HG02938 (cell line): ENCODE data around the gene UBA1.

Experiments used
- ATAC-seq: cut with Tn5 transposase; IDR thresholded peaks from one replicate; pipeline ENCODE4 v1.9.1; 2021; ENCODE audit warnings: mild to moderate bottlenecking, moderate library complexity; ENCODE audit not compliant: unreplicated experiment

UBA1 gene

DNA sequence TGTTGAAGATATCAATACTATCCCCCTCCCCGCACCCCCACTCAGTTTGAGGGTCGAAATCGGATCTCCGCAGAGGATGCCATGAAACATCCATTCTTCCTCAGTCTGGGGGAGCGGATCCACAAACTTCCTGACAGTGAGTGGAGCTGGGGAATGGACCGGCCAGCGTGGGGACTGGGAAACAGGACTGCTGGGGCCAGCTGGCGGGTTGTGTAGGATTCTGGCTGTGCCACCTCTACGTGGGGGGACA is 33.6 kb downstream of the UBA1 start:
- ATAC-seq, result no peak

DNA sequence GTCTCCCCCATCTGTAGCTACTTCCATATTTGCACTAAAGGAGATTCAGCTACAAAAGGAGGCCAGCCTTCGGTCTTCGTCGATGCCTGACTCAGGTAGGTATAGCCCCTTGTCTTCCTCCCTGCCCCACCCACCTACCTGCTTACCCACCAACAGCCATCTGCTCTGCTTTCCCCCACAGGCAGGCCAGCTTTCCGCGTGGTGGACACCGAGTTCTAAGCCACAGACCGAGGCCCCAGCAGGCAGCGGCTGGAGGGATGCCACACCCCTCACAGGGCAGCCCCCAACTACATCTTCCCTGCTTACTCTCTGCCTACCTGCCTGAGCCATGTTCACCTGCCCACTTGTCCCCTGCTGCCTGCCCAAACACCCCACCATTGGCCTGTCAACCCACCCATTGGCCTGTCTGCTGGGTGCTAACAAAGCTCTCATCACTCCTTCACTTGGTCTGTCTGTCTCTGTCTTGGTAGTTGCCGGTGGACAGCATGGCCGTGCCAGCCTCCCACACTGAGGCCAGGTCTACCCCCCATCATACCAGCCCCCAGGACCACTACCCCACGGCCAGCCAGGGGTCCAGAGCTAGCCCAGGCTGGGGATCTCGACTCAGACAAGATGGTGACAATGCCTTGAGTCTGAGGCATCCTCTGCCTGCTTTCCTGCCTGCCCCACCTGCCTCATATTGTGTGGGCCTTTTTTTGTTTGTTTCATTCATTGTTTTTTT is 35.1 kb downstream of the UBA1 start:
- no peak for ATAC-seq

DNA sequence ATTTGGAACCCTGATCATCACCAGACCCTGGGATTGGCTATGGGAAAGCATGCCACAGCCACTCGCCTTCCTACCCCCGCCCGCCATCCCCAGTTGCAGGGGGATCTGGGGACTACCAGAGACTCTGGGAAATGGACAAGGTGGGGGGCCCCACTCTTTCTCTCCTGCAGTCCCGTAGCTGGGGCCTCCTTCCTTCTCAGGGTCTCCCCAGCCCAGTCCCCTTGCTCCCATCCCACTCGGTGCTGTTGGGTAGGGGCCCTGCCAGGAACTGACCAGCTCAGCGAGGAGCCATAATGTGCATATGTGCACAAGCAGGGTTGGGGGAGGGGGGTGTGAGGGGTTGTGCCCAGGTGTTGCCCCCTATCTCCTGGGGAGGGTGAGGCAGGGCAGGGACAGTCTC is 35.8 kb downstream of the UBA1 start:
- no peak for ATAC-seq

DNA sequence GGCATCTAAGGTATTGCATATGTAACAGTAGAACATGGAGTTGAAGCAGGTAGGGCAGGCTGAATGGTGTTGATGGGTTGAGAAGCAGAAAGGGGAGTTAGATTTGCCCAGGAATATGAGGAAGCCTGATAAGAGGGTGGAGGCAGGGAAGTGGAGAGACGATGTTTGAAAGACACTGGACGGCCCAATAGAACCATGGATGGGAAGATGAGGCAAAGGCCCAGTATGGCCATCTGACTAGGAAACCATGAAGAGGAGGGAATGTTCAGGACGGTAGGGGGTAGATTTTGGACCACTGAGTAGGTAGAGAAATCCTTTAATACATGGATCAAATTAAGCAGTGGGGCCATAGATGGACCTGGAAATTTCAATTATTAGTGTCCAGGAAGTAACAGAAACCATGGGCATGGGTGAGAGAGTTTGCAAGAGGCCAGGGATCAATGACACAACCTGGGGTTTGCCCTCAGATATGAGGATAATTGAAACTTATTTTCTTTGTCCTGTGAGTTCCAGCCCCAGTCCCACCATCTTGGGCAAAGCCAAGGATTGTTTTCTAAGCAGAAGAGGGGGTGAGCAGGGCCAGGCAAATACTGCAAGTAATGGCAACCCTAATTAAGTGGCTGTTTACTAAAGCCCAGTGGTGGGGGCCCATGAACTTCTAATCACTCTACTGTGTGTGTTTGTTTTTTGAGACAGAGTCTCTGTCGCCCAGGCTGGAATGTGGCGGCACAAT is 36.7 kb downstream of the UBA1 start:
- no peak for ATAC-seq

DNA sequence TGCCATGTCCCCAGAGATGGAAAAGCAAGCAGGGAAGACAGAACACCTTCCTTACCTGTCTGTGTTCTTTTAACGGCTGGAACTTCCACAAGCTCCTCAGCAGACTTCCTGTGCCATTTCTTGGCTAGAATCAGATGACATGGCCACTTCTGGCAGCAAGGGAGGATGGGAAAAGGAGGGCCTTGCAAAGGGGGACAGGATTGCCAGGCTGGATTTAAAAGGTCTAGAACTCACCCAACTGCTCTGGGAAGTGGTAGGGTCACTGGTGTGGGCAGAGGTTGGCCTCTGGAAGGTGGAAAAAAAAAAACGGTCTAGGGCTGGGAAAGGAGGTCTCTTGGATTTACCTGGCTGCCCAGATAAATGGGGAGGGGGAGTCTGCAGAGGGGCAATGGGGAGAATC is 37.5 kb downstream of the UBA1 start:
- no peak for ATAC-seq

DNA sequence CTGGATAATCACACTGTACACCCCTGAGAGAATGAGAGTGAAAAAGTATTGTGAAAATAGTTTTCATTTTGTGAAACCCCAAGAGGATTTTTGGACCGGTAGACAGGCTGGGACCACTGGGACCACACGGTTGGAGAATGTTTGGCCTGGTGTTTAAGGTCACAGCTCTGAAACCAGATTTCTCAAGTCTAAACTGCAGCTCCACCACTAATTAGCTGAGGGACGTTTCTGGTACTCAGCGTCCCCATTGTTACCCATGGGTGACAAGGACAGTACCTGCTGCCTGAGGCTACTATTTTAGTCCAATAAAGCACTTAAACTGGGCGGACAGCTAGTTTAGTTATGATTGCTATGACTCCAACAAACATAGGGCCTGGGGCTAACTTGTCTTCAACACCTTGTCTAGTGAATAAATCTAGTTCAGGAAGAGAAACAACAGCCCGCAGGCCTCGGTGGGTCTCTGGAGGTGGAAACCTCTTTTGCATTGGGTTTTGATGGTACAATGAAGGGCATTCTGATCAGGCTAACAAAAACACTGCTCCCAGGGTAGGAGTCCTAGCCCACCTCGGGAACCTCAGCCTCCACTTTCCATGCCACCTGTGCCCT is 38.7 kb downstream of the UBA1 start:
- no peak for ATAC-seq

DNA sequence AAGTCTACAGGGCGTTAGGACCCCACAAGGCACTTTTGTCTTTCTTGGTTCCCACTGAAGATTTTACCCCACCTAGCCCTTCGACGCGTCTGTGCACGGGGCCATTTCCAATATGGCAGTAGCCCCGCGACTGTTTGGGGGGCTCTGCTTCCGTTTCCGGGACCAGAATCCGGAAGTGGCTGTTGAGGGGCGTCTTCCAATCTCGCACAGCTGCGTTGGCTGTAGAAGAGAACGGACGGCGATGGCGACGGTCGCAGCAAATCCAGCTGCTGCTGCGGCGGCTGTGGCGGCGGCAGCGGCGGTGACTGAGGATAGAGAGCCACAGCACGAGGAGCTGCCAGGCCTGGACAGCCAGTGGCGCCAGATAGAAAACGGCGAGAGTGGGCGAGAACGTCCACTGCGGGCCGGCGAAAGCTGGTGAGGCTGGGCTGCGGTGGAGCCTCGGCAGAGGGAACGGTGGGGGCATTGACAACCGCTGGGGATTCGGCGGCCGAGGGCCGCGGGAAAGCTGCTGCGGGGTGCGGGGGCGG is 39.2 kb downstream of the UBA1 start, which contains the start of gene USP11:
Gene USP11 (plus strand): TSS at position 207 of the 530 bp plus-strand sequence. CDS start 35 bp downstream, at position 242.
- ATAC-seq, result peak; percentile 25

DNA sequence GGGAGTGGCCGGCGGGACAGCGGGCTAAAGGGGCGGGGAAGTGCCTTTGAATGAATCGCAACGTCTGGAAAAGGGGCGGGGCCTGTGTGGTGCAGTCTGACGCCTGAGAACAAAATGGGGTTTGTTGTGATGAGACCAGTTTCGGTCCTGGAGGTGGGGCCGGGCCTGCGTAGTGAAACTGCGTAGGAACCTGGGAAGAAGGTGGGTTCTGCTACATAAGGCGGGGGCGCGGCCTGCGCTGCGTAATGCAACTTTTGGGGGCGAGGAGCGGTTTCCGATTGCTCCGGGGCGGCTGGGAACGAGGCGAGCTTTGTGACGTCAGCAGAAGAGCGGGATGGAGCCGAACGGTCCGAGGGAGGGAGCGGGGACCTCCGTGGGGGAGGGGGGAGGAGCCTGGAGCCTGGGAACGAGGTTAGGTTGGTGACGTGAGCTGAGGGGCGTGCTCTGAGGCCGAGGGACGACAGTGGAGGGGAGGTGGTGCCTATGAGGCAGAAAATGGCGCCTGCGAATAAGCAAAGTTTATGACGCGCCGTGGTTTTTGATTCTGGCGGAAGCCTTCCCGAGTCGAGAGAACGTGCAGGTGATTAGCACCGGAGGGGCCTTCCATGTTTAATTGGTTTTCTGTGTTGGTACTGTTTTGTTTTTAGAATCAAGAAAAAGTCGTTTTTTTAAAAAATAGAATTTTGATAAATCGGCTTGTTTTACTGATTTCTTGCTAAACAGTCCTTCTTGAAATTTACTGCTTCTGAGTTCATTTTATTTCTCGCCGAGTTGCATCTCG is 39.9 kb downstream of the UBA1 start:
- ATAC-seq, result peak; percentile 84

DNA sequence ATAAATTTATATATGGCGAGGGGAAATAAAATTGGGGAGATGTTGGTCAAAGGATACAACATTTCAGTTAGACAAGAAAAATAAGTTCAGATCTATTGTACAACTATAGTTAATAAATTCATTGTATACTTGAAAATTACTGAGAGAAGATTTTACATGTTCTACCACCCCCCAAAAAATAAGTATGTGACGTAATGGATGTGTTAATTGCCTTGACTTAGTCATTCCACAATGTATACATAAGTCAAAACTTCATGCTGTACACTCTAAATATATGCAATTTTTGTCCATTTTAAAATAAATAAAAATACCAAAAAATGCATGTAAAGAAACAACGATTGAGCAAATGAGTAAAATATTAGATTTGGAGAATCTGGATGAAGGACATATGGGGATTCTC is 41.0 kb downstream of the UBA1 start:
- ATAC-seq, result no peak

DNA sequence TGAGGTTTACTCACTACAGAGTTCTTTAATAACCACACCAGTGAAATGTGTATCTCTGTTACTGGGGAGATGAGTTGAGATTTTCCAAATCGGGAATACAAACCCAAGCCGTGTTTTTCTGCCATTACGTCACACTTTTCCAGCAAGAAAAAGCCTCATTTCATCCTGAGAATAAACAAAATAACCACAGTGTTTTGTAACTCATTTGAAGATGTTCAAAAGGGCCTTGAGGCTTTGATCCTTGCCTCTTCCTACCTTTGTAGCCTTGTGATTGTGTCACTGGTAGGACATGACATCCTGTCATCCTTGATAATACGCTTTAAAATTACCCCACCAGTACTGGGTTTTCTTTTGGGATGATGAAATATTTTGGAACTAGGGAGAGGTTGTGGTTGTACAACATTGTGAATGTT is 42.1 kb downstream of the UBA1 start:
- no peak for ATAC-seq

DNA sequence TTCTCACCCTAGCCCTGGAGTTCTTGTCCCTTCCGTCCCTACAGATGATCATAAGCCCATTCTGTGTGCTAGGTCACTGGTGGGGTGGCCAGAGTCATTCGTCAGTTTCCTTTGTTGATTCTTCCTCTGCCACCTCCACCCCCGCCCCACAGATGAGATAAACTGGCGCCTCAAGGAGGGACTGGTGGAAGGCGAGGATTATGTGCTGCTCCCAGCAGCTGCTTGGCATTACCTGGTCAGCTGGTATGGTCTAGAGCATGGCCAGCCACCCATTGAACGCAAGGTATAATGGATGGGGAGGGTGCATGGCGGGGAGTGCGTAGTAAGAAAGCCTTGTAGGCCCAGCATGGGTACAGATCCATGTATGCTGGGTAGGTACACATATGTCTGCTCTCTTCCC is 45.6 kb downstream of the UBA1 start:
- ATAC-seq, result no peak

DNA sequence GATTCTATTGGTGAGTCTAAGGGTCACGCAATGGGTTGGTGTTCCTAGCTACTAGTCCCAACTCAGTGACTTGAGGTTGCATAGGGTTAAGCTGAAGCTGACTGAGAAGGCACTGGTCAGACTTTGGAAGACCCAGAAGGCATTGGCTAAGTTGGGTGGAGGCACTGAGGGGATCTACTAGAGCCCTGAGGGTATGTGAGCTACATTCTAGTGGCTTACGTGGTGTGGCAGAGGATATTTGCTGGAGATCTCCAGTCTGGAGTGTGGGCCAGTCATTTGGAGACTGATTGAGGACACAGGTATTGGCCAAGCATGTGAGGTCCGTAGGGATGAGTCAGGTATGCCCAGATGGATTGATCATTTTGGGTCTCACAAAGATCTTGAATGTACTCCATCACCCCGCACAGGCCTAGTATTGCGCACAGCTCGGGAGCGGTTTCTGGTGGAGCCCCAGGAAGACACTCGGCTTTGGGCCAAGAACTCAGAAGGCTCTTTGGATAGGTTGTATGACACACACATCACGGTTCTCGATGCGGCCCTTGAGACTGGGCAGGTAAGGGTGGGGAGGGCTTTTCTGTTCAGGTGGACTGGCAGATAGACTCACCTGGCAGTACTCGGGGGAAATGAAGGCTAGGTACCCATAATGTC is 46.4 kb downstream of the UBA1 start:
- ATAC-seq, result no peak

DNA sequence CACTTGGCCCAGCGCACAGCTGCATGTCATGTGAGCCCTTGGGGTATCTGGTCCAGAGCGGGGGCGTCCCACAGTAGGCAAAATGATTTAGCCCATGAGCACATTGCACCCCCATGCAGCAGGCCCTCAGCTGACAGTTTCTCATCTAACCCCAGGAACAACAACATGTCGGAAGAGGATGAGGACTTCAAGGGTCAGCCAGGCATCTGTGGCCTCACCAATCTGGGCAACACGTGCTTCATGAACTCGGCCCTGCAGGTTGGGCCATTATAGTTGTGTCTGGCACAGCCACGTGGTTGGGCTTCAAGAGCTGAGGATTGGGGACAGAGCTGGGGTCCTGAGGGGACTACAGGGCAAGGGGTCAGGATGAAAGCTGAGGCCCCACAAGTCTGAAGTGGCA is 47.0 kb downstream of the UBA1 start:
- no peak for ATAC-seq

DNA sequence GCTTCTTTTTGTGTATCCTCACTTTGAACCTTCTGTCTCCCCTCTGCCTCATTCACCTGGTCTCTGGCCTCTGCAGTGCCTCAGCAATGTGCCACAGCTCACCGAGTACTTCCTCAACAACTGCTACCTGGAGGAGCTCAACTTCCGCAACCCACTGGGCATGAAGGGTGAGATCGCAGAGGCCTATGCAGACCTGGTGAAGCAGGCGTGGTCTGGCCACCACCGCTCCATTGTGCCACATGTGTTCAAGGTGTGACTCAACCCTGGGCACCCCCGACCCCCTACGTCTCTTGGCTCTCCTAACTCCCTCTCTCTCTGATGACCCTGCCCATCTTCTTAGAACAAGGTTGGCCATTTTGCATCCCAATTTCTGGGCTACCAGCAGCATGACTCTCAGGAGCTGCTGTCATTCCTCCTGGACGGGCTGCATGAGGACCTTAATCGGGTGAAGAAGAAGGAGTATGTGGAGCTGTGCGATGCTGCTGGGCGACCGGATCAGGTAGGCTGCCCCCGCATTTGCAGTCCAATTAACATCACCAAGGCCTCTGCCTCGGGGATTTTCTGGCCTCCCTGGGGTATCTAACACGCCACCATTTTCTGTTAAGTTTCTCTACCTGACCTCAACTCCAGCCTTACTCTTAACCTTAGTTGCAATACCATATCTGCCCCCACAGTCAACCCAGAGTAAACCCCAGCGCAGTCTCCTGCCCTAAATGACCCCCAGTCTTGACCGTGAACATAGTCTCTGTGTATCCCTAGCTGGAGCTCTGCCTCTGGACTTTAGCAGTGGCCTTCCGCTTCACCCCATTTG is 47.8 kb downstream of the UBA1 start:
- no peak for ATAC-seq

DNA sequence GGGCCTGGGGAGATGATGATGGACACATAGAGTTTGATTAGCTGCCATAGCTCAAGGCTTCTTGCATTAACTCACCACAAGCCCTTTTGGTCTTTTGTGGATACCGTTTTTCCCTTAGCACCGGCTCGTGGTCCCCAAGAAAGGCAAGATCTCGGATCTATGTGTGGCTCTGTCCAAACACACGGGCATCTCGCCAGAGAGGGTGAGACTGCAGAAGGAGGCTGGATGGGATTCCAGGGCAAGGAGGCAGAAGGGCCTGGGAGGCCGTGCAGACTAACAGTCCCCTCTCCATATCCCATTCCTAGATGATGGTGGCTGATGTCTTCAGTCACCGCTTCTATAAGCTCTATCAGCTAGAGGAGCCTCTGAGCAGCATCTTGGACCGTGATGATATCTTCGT is 48.7 kb downstream of the UBA1 start:
- ATAC-seq, result no peak

DNA sequence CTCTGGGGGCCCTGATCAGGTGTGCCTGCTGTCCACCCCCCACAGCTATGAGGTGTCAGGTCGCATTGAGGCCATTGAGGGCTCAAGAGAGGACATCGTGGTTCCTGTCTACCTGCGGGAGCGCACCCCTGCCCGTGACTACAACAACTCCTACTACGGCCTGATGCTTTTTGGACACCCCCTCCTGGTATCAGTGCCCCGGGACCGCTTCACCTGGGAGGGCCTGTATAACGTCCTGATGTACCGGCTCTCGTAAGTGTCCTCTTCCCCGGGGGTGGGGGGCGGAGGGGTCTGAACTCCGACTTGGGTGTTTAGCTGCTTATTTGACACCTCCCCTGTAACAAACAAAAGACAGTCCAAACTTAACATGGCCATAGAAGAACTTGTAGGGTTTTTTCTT is 49.7 kb downstream of the UBA1 start:
- ATAC-seq, result no peak

DNA sequence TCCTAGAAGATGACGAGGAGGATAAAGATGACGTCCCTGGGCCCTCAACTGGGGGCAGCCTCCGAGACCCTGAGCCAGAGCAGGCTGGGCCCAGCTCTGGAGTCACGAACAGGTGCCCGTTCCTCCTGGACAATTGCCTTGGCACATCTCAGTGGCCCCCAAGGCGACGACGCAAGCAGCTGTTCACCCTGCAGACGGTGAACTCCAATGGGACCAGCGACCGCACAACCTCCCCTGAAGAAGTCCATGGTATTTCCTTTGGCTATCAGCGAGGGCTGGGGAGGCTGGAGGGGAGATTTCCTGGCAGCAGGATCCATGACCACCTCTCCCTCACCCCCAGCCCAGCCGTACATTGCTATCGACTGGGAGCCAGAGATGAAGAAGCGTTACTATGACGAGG is 51.0 kb downstream of the UBA1 start:
- no peak for ATAC-seq

DNA sequence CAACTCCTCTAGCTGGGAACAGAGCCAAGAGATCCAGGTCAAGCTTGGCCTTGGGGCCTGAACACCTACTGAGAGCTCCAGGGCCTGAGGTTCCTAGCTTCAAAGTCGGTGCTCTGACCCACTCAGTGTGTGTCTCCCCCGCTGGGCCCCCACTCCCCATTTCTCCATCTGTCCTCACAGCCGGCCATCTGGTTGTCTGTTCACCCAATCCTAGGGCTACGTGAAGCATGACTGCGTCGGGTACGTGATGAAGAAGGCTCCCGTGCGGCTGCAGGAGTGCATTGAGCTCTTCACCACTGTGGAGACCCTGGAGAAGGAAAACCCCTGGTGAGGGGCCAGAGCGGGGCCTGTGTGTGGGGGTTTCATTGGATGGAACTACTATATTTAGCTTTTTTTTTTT is 51.5 kb downstream of the UBA1 start:
- no peak for ATAC-seq

DNA sequence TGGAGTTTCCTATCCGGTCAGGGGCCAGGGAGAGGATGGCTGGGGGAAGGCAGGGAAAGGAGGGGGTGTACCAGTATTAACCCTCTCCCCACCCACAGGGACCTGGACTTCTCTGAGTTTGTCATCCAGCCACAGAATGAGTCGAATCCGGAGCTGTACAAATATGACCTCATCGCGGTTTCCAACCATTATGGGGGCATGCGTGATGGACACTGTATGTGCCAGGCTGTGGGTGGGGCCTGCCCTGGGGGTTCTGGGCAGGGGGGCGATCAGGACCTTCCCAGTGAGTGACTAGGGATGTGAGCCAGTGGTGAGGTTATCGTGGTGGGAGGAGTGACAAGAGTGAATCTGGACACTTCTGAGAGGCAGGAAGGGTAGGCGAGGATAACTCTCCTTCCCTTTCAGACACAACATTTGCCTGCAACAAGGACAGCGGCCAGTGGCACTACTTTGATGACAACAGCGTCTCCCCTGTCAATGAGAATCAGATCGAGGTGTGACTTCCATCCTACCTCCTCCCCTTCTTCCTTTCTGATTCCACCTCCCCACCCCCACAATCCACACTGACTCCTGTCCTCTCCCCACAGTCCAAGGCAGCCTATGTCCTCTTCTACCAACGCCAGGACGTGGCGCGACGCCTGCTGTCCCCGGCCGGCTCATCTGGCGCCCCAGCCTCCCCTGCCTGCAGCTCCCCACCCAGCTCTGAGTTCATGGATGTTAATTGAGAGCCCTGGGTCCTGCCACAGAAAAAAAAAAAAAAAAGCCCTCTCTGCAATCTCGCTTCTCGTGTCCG is 53.8 kb downstream of the UBA1 start:
- no peak for ATAC-seq
